D721Med (cell line): ENCODE results near the gene CYP26B1.

ENCODE experiments used
- DNase-seq: peaks from one replicate; pipeline ENCODE4 v3.0.0; 2011; ENCODE audit warnings: low spot score; ENCODE audit not compliant: insufficient read length
- FAIRE-seq: peaks from 2 replicates; lab custom pipeline; 2011; peaks lifted over from hg19 to GRCh38; lab: Jason Lieb, UNC
- TF ChIP-seq, protein P1 (sequence below): IDR thresholded peaks from 2 replicates; pipeline ENCODE4 v1.5.1; 2012; ENCODE audit warnings: mild to moderate bottlenecking, control low read depth; ENCODE audit not compliant: insufficient read depth; ENCODE audit errors: missing control alignments

Gene CYP26B1

DNA sequence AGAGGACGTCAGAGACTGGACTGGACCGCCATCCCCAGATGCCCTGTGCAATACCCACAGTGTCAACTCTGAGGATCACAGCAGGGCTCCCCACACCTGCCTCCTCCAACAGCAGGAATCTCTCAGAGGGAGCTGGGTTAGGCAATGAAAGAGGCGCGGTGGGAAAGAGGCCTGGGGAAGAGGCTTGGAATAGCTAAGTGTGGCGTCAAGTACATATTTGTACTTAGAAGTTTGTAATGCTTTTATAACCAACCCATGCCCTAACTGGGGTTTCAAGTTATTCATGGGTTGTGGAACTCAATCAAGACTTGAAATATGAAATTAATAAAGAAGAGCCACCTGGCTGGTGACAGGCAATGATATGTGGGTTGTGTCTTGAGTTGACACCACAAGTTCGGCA is 28.7 kb downstream of the CYP26B1 start:
- no peak for DNase-seq
- no peak for FAIRE-seq
- TF ChIP-seq, protein P1, sequence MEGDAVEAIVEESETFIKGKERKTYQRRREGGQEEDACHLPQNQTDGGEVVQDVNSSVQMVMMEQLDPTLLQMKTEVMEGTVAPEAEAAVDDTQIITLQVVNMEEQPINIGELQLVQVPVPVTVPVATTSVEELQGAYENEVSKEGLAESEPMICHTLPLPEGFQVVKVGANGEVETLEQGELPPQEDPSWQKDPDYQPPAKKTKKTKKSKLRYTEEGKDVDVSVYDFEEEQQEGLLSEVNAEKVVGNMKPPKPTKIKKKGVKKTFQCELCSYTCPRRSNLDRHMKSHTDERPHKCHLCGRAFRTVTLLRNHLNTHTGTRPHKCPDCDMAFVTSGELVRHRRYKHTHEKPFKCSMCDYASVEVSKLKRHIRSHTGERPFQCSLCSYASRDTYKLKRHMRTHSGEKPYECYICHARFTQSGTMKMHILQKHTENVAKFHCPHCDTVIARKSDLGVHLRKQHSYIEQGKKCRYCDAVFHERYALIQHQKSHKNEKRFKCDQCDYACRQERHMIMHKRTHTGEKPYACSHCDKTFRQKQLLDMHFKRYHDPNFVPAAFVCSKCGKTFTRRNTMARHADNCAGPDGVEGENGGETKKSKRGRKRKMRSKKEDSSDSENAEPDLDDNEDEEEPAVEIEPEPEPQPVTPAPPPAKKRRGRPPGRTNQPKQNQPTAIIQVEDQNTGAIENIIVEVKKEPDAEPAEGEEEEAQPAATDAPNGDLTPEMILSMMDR = no peak

- TF ChIP-seq, protein P1 = no peak
- DNase-seq (no peak), FAIRE-seq (no peak)
These were observed 29.3 kb downstream of the CYP26B1 start for GRCh38 chr2:72118386-72118785.

DNA sequence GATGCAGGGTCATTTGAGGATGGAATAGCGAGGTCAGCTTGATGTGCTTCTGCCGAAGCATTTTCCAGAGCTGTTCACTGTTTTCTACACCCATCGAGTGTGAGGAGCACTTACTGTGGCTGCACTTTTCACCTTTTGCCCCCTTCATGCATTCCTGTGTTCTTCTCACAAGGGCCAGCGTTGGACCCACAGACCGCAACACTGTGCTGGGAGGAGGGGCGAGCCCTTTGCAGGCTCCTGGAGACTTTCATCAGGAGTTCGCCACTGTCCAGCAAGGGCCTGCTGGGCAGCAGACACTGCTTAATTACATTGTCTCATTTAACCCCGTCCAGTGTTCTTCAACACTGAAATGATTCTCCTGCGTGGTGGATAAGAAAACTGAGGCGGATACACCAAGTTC is 29.9 kb downstream of the CYP26B1 start:
- no peak for DNase-seq
- TF ChIP-seq, protein P1 = no peak
- FAIRE-seq = no peak

DNA sequence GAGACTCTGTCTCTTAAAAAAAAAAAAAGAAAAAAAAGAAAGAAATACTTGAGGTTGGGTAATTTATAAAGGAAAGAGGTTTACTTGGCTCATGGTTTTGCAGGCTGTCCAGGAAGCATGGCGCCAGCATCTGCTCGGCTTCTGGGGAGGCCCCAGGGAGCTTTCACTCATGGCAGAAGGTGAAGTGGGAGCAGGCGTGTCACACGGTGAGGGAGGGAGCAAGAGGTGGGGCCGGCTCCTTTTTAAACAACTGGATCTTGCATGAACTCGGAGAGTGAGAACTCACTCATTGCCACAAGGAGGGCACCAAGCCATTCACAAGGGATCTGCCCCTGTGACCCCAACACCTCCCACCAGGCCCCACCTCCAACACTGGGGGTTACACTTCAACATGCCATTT is 30.6 kb downstream of the CYP26B1 start:
- no peak for FAIRE-seq
- no peak for DNase-seq
- TF ChIP-seq, protein P1 = no peak

GRCh38 chr2:72116081-72116533 is 31.6 kb downstream of the CYP26B1 start:
- TF ChIP-seq, protein P1 = no peak
- FAIRE-seq (no peak), DNase-seq (no peak)

DNA sequence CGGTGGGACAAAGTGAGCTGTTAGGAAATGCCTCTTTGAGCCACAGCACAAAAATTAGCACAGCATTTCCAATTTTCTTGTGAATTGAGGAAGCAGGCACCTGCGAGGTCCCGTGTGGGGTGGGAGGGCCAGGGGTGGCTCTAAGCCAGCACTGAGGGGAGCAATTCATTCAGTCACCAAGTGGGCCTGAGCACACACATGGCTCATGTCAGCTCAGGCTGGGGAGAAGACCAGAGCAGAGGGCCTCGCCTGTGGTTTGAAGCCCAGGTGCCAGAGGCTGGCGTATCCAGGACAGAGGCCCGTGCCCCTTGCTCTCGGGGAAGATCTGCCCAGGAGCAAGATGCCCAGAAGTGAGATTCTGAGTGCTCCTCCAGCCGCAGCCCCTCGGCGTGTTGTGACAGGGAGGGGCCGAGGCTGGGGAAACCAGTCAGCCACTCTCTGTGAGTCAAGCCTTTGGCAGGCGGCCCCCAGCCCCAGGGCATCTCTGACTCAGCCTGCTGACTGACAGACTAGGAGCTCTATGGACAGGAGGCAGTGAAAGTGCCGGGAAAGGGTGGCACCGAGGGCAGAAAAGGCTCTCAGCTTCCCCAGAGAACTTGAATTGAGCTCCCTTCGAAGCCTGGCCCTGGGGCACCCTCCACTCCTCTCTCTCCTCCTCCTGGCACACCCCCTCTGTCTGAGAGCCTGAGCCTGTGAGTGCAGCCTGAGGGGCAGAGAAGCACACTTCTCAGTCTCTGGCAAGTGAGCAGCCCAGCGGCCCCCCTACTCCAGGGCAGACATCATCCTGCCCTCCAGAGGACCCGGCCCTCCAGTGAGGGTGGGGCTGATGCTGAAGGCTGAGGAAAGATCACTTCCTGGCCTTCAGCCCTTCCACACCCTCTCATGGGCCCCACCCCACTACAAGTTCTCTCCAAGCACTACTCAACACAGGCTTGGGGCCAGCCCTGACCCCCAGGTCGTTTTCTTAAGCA is 32.3 kb downstream of the CYP26B1 start:
- FAIRE-seq = no peak
- DNase-seq = no peak
- TF ChIP-seq, protein P1 = no peak

DNA sequence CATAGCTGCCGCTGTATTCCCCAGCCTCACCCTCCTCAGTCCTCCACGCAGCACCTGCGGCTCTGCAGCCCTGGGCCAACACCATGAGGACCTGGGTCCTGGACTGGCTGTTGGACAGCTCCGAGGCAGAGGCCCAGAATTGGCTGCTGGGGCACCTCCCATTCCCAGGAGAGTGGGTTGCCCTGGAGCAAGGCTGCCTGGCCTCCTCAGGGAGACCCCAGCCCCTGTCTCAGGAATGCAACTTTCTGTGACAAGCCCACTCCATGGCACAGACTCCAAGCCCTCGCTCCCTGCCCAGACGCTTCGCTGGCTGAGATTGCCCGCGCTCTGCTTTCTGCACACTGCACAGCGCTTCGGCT is 33.0 kb downstream of the CYP26B1 start:
- TF ChIP-seq, protein P1 = no peak
- DNase-seq = no peak
- FAIRE-seq = no peak
